H1 (cell line): ENCODE measurements around the gene ACVR1. TPM values are rescaled to one million over a fixed set of nuclear protein-coding genes. Genes with fewer than 3 reads are reported as not detected.

Experiments used
- CTCF ChIA-PET: fragments of 300-600 bp; sonication (Branson Sonifier 250); formaldehyde crosslinking; loops from one replicate; lab custom pipeline; 2021; ENCODE audit not compliant: partially characterized antibody; lab: Charles Lee
- POLR2A ChIA-PET: fragments of 300-600 bp; sonication (Branson Sonifier 250); formaldehyde crosslinking; loops from one replicate; lab custom pipeline; 2021; ENCODE audit warnings: inconsistent platforms; ENCODE audit not compliant: partially characterized antibody; lab: Charles Lee
- DNase-seq, 2 experiments: peaks; one replicate each; pipeline versions ENCODE4 v3.0.0 to v3.0.0-alpha.2; 2010 to 2022; ENCODE audit warnings: low spot score in 2 of 2, low read depth in 1 of 2, mixed read lengths in 1 of 2
- FAIRE-seq: peaks from 2 replicates; lab custom pipeline; 2011; peaks lifted over from hg19 to GRCh38; lab: Jason Lieb, UNC
- H2AFZ ChIP-seq: 2 replicates; pipeline ENCODE4 v1.8.1; 2012; ENCODE audit warnings: low read length, inconsistent platforms
- H2AK5ac ChIP-seq: 2 replicates; pipeline ENCODE4 v1.6.1; 2013; ENCODE audit warnings: low read depth, low read length
- H2BK120ac ChIP-seq: replicated peaks from 2 replicates; pipeline ENCODE3; 2013; ENCODE audit warnings: low read depth, low read length, inconsistent platforms
- H2BK12ac ChIP-seq: 2 replicates; pipeline ENCODE4 v1.6.1; 2013; ENCODE audit warnings: low read depth, low read length
- H2BK15ac ChIP-seq: 2 replicates; pipeline ENCODE4 v1.6.1; 2013; ENCODE audit warnings: low read length
- H2BK20ac ChIP-seq: 2 replicates; pipeline ENCODE4 v1.6.1; 2013; ENCODE audit warnings: low read length
- H2BK5ac ChIP-seq: 2 replicates; pipeline ENCODE4 v1.6.1; 2013; ENCODE audit warnings: low read depth, low read length
- H3K14ac ChIP-seq: 2 replicates; pipeline ENCODE4 v1.6.1; 2013; ENCODE audit warnings: inconsistent platforms; ENCODE audit not compliant: insufficient read length
- H3K18ac ChIP-seq: 2 replicates; pipeline ENCODE4 v1.6.1; 2013; ENCODE audit warnings: low read length; ENCODE audit errors: extremely low read depth
- H3K23ac ChIP-seq: 2 replicates; pipeline ENCODE4 v1.6.1; 2013; ENCODE audit warnings: inconsistent platforms; ENCODE audit not compliant: insufficient read length
- H3K23me2 ChIP-seq: 2 replicates; pipeline ENCODE4 v1.6.1; 2013; ENCODE audit warnings: low read depth, low read length
- H3K27ac ChIP-seq: 2 replicates; pipeline ENCODE4 v1.6.1; 2011; ENCODE audit warnings: low read depth, low read length, inconsistent platforms
- H3K27me3 ChIP-seq, 4 experiments: replicated peaks in 1 of 4; 1 replicate in 1 of 4; 2 replicates in 3 of 4; pipeline versions ENCODE4 v1.6.1 to v1.8.1; 2011 to 2013; ENCODE audit warnings: low read length in 3 of 4, mild to moderate bottlenecking in 3 of 4, inconsistent platforms in 2 of 4, mixed read lengths in 2 of 4, moderate library complexity in 1 of 4; ENCODE audit not compliant: control insufficient read depth in 3 of 4, insufficient read depth in 3 of 4; ENCODE audit errors: extremely low read depth in 1 of 4
- H3K36me3 ChIP-seq, 4 experiments: 2 replicates each; pipeline versions ENCODE4 v1.6.1 to v1.8.1; 2011 to 2013; ENCODE audit warnings: mild to moderate bottlenecking in 4 of 4, low read length in 3 of 4, moderate library complexity in 2 of 4, control low read depth in 1 of 4, inconsistent platforms in 1 of 4; ENCODE audit not compliant: insufficient read depth in 4 of 4, control insufficient read depth in 2 of 4
- H3K4ac ChIP-seq: replicated peaks from 2 replicates; pipeline ENCODE3; 2013; ENCODE audit warnings: low read length, low read depth, mixed read lengths, inconsistent platforms; ENCODE audit not compliant: insufficient read length
- H3K4me1 ChIP-seq, 4 experiments: replicated peaks in 1 of 4; 1 replicate in 1 of 4; 2 replicates in 3 of 4; pipeline versions ENCODE4 v1.6.1 to v1.8.1; 2011 to 2013; ENCODE audit warnings: low read length in 3 of 4, inconsistent platforms in 2 of 4, mixed read lengths in 1 of 4; ENCODE audit not compliant: insufficient read depth in 4 of 4, control insufficient read depth in 3 of 4
- H3K4me2 ChIP-seq, 2 experiments: 2 replicates each; pipeline versions ENCODE4 v1.6.1 to v1.8.1; 2011 to 2013; ENCODE audit warnings: low read depth in 2 of 2, low read length in 2 of 2, control low read depth in 1 of 2, inconsistent platforms in 1 of 2, mild to moderate bottlenecking in 1 of 2; ENCODE audit not compliant: insufficient read depth in 1 of 2
- H3K4me3 ChIP-seq, 4 experiments: fragments of 200-600, 300-600 bp in 1 of 4; sonication (generic), shearing (Covaris generic), sonication (Bioruptor Twin) in 1 of 4; 2 replicates each; pipeline versions ENCODE4 v1.5.1 to v1.8.1; 2011 to 2016; ENCODE audit warnings: low read length in 4 of 4, low read depth in 3 of 4, control low read depth in 2 of 4, inconsistent platforms in 2 of 4, mild to moderate bottlenecking in 2 of 4, mixed read lengths in 1 of 4, moderate library complexity in 1 of 4; ENCODE audit not compliant: insufficient read depth in 2 of 4; ENCODE audit errors: extremely low read depth in 1 of 4
- H3K56ac ChIP-seq: replicated peaks from 2 replicates; pipeline ENCODE3; 2013; ENCODE audit warnings: low read depth, mild to moderate bottlenecking, mixed read lengths, low read length, inconsistent platforms; ENCODE audit not compliant: insufficient read length
- H3K79me1 ChIP-seq: 2 replicates; pipeline ENCODE4 v1.6.1; 2013; ENCODE audit warnings: low read depth, low read length, control low read depth
- H3K79me2 ChIP-seq, 2 experiments: 2 replicates each; pipeline versions ENCODE4 v1.6.1 to v1.8.1; 2012 to 2013; ENCODE audit warnings: low read length in 2 of 2, mild to moderate bottlenecking in 2 of 2, inconsistent platforms in 1 of 2; ENCODE audit not compliant: insufficient read depth in 2 of 2, control insufficient read depth in 1 of 2
- H3K9ac ChIP-seq, 4 experiments: replicated peaks in 1 of 4; 1 replicate in 1 of 4; 2 replicates in 3 of 4; pipeline versions ENCODE4 v1.6.1 to v1.8.1; 2011 to 2013; ENCODE audit warnings: low read depth in 3 of 4, low read length in 3 of 4, control low read depth in 2 of 4, mild to moderate bottlenecking in 2 of 4, moderate library complexity in 2 of 4, inconsistent platforms in 1 of 4; ENCODE audit errors: extremely low read depth in 1 of 4
- H3K9me3 ChIP-seq, 2 experiments: 2 replicates each; pipeline versions ENCODE4 v1.6.1 to v1.8.1; 2012 to 2013; ENCODE audit warnings: mild to moderate bottlenecking in 2 of 2, moderate library complexity in 2 of 2, control low read depth in 1 of 2, inconsistent platforms in 1 of 2, low read depth in 1 of 2, low read length in 1 of 2, mixed read lengths in 1 of 2; ENCODE audit not compliant: insufficient read depth in 2 of 2
- H4K20me1 ChIP-seq, 2 experiments: replicated peaks in 1 of 2; 2 replicates each; pipeline versions ENCODE3 to v1.8.1; 2011 to 2013; ENCODE audit warnings: inconsistent platforms in 2 of 2, low read length in 2 of 2, mild to moderate bottlenecking in 1 of 2; ENCODE audit not compliant: insufficient read depth in 2 of 2, control insufficient read depth in 1 of 2
- H4K5ac ChIP-seq: 2 replicates; pipeline ENCODE4 v1.6.1; 2013; ENCODE audit warnings: low read length, low read depth, mixed read lengths, inconsistent platforms; ENCODE audit not compliant: insufficient read length
- H4K8ac ChIP-seq: 2 replicates; pipeline ENCODE4 v1.8.0; 2013; ENCODE audit warnings: mild to moderate bottlenecking, moderate library complexity, low read length, inconsistent platforms; ENCODE audit not compliant: insufficient read depth; ENCODE audit errors: extremely low read depth
- H4K91ac ChIP-seq: replicated peaks from 2 replicates; pipeline ENCODE3; 2013; ENCODE audit warnings: low read length, mixed read lengths, inconsistent platforms; ENCODE audit not compliant: insufficient read length
- BACH1 ChIP-seq: IDR thresholded peaks from 2 replicates; pipeline ENCODE4 v1.6.1; 2012; ENCODE audit warnings: low read length, improper control_type of control experiment
- CBX8 ChIP-seq: fragments of 300-800, 300-1000 bp; sonication (generic); IDR thresholded peaks from 2 replicates; pipeline ENCODE4 v1.7.1; 2016; ENCODE audit warnings: low read depth, low read length, borderline replicate concordance
- CEBPB ChIP-seq: IDR thresholded peaks from 2 replicates; pipeline ENCODE4 v1.6.1; 2012; ENCODE audit warnings: low read depth, low read length
- CTBP2 ChIP-seq: IDR thresholded peaks from 2 replicates; pipeline ENCODE4 v1.7.0; 2011; ENCODE audit warnings: borderline replicate concordance, mild to moderate bottlenecking, moderate library complexity, mixed read lengths, low read length; ENCODE audit not compliant: insufficient read depth, insufficient read length
- HDAC2 ChIP-seq, 2 experiments: fragments of 300-600 bp in 1 of 2; sonication (generic) in 1 of 2; IDR thresholded peaks; 2 replicates each; pipeline ENCODE4 v1.6.1; 2011 to 2012; ENCODE audit warnings: low read depth in 2 of 2, low read length in 2 of 2, mild to moderate bottlenecking in 2 of 2, moderate library complexity in 2 of 2, borderline replicate concordance in 1 of 2, inconsistent platforms in 1 of 2
- HDAC6 ChIP-seq: IDR thresholded peaks from one replicate; pipeline ENCODE4 v1.7.1; 2012; ENCODE audit warnings: low read depth, mild to moderate bottlenecking, inconsistent platforms, low read length, moderate library complexity
- JUN ChIP-seq: IDR thresholded peaks from 2 replicates; pipeline ENCODE4 v1.6.1; 2011; ENCODE audit warnings: low read depth, mild to moderate bottlenecking, improper control_type of control experiment, low read length
- KDM4A ChIP-seq: IDR thresholded peaks from one replicate; pipeline ENCODE4 v1.7.1; 2012; ENCODE audit warnings: low read depth, mild to moderate bottlenecking, moderate library complexity, low read length, inconsistent platforms; ENCODE audit not compliant: severe bottlenecking
- NRF1 ChIP-seq: IDR thresholded peaks from 2 replicates; pipeline ENCODE4 v1.6.1; 2011; ENCODE audit warnings: mild to moderate bottlenecking, low read depth, low read length, improper control_type of control experiment
- POLR2AphosphoS5 ChIP-seq: IDR thresholded peaks from 2 replicates; pipeline ENCODE4 v1.6.1; 2011; ENCODE audit warnings: low read depth, low read length
- RXRA ChIP-seq: IDR thresholded peaks from 2 replicates; pipeline ENCODE4 v1.6.1; 2011; ENCODE audit warnings: low read depth, mild to moderate bottlenecking, low read length, moderate library complexity; ENCODE audit not compliant: insufficient read depth
- SRF ChIP-seq: IDR thresholded peaks from 2 replicates; pipeline ENCODE4 v1.6.1; 2011; ENCODE audit warnings: mild to moderate bottlenecking, low read depth, low read length, moderate library complexity
- SUZ12 ChIP-seq: fragments of 200-600 bp; sonication (generic); IDR thresholded peaks from 2 replicates; pipeline ENCODE4 v1.6.1; 2012; ENCODE audit warnings: mild to moderate bottlenecking, inconsistent platforms, low read length, moderate library complexity, mixed read lengths
- TBP ChIP-seq: IDR thresholded peaks from 2 replicates; pipeline ENCODE4 v1.6.1; 2011; ENCODE audit warnings: low read depth, low read length, improper control_type of control experiment
- YY1 ChIP-seq: IDR thresholded peaks from 2 replicates; pipeline ENCODE4 v1.6.1; 2011; ENCODE audit warnings: low read depth, mild to moderate bottlenecking, low read length
- WGBS, 2 experiments: shearing (Covaris generic) in 1 of 2; methylation state at CpG; one replicate each; pipeline versions ENCODE4 v1.1.6 to v1.1.7; 2013 to 2015; ENCODE audit warnings: low lambda C conversion rate in 2 of 2, mixed read lengths in 2 of 2, inconsistent platforms in 1 of 2, low coverage in 1 of 2, missing lambda C conversion rate in 1 of 2; ENCODE audit not compliant: insufficient replicate concordance in 2 of 2, insufficient coverage in 1 of 2, insufficient read length in 1 of 2; ENCODE audit errors: extremely low coverage in 1 of 2, missing lambda C conversion rate in 1 of 2; 5-methylcytosine and 5-hydroxymethylcytosine counted together
- polyA plus RNA-seq, 7 experiments: library from polyadenylated mRNA; depleted of rRNA in 3 of 7; stranded (reverse) in 5 of 7; unstranded in 2 of 7; fragments of >200 nt in 5 of 7; fragments of 200-250 nt in 2 of 7; gene quantifications; 1 replicate in 5 of 7; 2 replicates in 1 of 7; 4 replicates in 1 of 7; pipeline versions ENCODE4 v1.2.1 to v1.2.3, GENCODE V29; 2011 to 2013; ENCODE audit warnings: missing spikeins in 2 of 7, mixed read lengths in 2 of 7
- total RNA-seq: library from RNA; stranded (reverse); fragmentation: NEBNext Ultra II Directional; extraction: Animal tissue kit (Norgen Biotek cat#: 25700); gene quantifications from 2 replicates; pipeline ENCODE4 v1.2.1, GENCODE V29; 2021

Gene ACVR1
- total and polyA plus RNA-seq, 2 of the 8 experiments (the other 6 are each of a cell fraction or from before 2014, with no cell fraction given), result 8.5 to 17.7 TPM

- Histone ChIP-seq H3K27me3 (no peaks in the 10 kb centered on the region), H3K23me2 (no peaks in the 10 kb centered on the region), H3K56ac (no peak overlapping the region), H3K4me1 (peaks cover 0 to 11% (median 6%) of the 10 kb centered on the region in 4 experiments; a peak in 5 of 7 replicates), H2BK120ac (no peak overlapping the region), H2AK5ac (no peak overlapping the region), H3K4me3 (no peak overlapping the region), H3K36me3 (no peaks in the 10 kb centered on the region), H3K79me2 (peaks cover 0 to 5% of the 10 kb centered on the region in 2 experiments; a peak in 2 of 4 replicates), H2BK20ac (no peak overlapping the region), H2AFZ (no peak overlapping the region), H3K9ac (no peak overlapping the region), H4K8ac (no peak overlapping the region), H2BK5ac (no peak overlapping the region), H3K18ac (no peak overlapping the region), H3K14ac (no peak overlapping the region), H3K4me2 (no peak overlapping the region), H3K4ac (no peak overlapping the region), H3K23ac (no peak overlapping the region), H4K91ac (no peak overlapping the region), H4K5ac (no peak overlapping the region), H3K27ac (no peak overlapping the region), H3K79me1 (peaks cover 3% of the 10 kb centered on the region; the same call in 1 of the 2 replicates), H3K9me3 (no peaks in the 10 kb centered on the region), H4K20me1 (no peaks in the 10 kb centered on the region), H2BK12ac (no peak overlapping the region), H2BK15ac (no peak overlapping the region)
- DNase-seq (no peak), FAIRE-seq (no peak)
- POLR2A ChIA-PET, result no interaction called here
- WGBS, 2 experiments, result 96% methylated on average over 3 of the region's 3 CpGs; no CpG with 5 or more reads in 1 of the 2 experiments
- CTCF ChIA-PET, result interaction anchor here (0.9 kb wide), 1 partner anchor 10 kb away, joined by 3 read pairs; no protein-coding TSS in a partner anchor
- TF ChIP-seq BACH1 (no peak), TBP (no peak), KDM4A (no peak), POLR2AphosphoS5 (no peak), SUZ12 (no peak), NRF1 (no peak), SRF (no peak), RXRA (no peak), CEBPB (no peak), YY1 (no peak), HDAC6 (no peak), CTBP2 (no peak), HDAC2 (IDR thresholded peaks at IDR 0.05; ENCODE audit: borderline replicate concordance in 1 of 2, low read depth in 2 of 2, low read length in 2 of 2) (no peak), CBX8 (no peak), JUN (no peak)
Observed at GRCh38 chr2:157827377-157827776, 48.8 kb downstream of the ACVR1 start.
